Measurements from ENCODE around the gene CENPB. TPM values are rescaled to one million over a fixed set of nuclear protein-coding genes. Genes with fewer than 3 reads are reported as not detected.
A peak's percentile ranks its signal among the peaks of the same experiment; 100 is the strongest.

CENPB gene
- total and polyA plus RNA-seq, 10 of the 15 experiments (the other 5 are each of a cell fraction or from before 2014, with no cell fraction given): 0.16 to 71.2 (median 14.0) TPM

DNA sequence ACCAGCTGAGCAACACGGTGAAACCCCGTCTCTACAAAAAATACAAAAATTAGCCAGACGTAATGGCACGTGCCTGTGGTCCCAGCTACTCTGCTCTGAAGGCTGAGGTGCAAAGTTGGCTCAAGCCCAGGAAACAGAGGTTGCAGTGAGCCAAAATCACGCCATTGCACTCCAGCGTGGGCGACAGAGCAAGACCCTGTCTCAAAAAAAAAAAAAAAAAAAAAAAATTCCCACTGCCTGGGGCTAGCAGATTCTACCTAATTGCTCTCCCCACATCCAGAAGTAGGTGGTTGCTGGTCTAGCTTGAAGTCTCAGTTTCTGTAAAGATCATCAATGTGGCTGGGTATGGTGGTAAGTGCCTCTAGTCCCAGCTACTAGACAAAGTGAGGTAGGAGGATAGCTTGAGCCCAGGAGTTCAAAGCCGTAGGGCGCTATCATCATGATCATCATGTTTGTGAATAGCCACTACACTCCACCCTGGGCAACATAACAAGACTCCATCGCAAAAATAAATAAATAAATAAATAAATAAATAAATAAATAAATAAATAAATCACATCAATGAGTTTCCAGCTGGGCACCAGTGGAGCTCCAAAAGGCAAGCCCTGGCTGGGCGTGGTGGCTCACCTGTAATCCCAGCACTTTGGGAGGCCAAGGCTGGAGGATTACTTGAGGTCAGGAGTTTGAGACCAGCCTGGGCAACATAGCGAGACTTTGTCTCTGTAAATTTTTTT, 27.5 kb upstream of the CENPB start:
- no peak for DNase-seq (ENCODE audit: low read depth, low spot score)
- WGBS (ENCODE audit: insufficient coverage, insufficient replicate concordance, low lambda C conversion rate, missing lambda C conversion rate): 74% methylated on average over 12 of the region's 12 CpGs
- Histone ChIP-seq H3K27me3 (replicated peaks in 1 of 2; ENCODE audit: control insufficient read depth in 2 of 2, insufficient read depth in 2 of 2, low read length in 1 of 2) (no peaks in the 10 kb centered on the region), H3K27ac (ENCODE audit: control insufficient read depth, insufficient read depth) (no peak overlapping the region), H3K9me3 (replicated peaks; ENCODE audit: control insufficient read depth, insufficient read depth, low read length) (no peaks in the 10 kb centered on the region), H3K4me3 (no peak overlapping the region), H3K36me3 (ENCODE audit: control insufficient read depth in 2 of 2, insufficient read depth in 2 of 2, low read length in 1 of 2) (no peaks in the 10 kb centered on the region), H3K79me2 (ENCODE audit: control insufficient read depth, insufficient read depth, low read length) (no peaks in the 10 kb centered on the region), H3K4me2 (ENCODE audit: control insufficient read depth, insufficient read depth) (no peak overlapping the region), H4K20me1 (ENCODE audit: control insufficient read depth, insufficient read depth) (no peaks in the 10 kb centered on the region), H3K4me1 (ENCODE audit: control insufficient read depth, insufficient read depth, low read length) (peaks cover 9% of the 10 kb centered on the region), H3K9ac (ENCODE audit: control insufficient read depth, insufficient read depth, low read length) (no peak overlapping the region), H2AFZ (ENCODE audit: control insufficient read depth, low read depth, low read length) (no peak overlapping the region)
- TF ChIP-seq, protein P1, sequence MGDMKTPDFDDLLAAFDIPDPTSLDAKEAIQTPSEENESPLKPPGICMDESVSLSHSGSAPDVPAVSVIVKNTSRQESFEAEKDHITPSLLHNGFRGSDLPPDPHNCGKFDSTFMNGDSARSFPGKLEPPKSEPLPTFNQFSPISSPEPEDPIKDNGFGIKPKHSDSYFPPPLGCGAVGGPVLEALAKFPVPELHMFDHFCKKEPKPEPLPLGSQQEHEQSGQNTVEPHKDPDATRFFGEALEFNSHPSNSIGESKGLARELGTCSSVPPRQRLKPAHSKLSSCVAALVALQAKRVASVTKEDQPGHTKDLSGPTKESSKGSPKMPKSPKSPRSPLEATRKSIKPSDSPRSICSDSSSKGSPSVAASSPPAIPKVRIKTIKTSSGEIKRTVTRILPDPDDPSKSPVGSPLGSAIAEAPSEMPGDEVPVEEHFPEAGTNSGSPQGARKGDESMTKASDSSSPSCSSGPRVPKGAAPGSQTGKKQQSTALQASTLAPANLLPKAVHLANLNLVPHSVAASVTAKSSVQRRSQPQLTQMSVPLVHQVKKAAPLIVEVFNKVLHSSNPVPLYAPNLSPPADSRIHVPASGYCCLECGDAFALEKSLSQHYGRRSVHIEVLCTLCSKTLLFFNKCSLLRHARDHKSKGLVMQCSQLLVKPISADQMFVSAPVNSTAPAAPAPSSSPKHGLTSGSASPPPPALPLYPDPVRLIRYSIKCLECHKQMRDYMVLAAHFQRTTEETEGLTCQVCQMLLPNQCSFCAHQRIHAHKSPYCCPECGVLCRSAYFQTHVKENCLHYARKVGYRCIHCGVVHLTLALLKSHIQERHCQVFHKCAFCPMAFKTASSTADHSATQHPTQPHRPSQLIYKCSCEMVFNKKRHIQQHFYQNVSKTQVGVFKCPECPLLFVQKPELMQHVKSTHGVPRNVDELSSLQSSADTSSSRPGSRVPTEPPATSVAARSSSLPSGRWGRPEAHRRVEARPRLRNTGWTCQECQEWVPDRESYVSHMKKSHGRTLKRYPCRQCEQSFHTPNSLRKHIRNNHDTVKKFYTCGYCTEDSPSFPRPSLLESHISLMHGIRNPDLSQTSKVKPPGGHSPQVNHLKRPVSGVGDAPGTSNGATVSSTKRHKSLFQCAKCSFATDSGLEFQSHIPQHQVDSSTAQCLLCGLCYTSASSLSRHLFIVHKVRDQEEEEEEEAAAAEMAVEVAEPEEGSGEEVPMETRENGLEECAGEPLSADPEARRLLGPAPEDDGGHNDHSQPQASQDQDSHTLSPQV (IDR thresholded peaks at IDR 0.05): no peak
- peak; percentile 21 to 80; a peak in 2 of 4 replicates for TF ChIP-seq BHLHE40 (IDR thresholded peaks at IDR 0.05; ENCODE audit: borderline replicate concordance in 1 of 2, low read depth in 2 of 2, low read length in 1 of 2)
- in situ Hi-C loops (cut with MboI) (no loop called here), intact Hi-C loops (cut with micrococcal nuclease; ENCODE audit: unreplicated experiment) (no loop called here)
- ChIA-PET CTCF (interaction anchor here (0.6 to 2.1 kb wide), 4 partner anchors 27 to 98 kb away, joined by 3 to 7 read pairs (median 3); partner anchors contain the start of gene ADISSP), POLR2A (no interaction called here), RAD21 (ENCODE audit: unreplicated experiment) (interaction anchor here (1.0 to 1.2 kb wide), 2 partner anchors 14 to 26 kb away, joined by 4 to 5 read pairs; no protein-coding TSS in a partner anchor), SMC1A (ENCODE audit: uncharacterized antibody, unreplicated experiment) (interaction anchor here (0.6 to 2.0 kb wide), 5 partner anchors 14 to 258 kb away, joined by 3 to 6 read pairs (median 3); no protein-coding TSS in a partner anchor)
- 0 out of 3 replicates have a peak, but pooled peaks have one; percentile 12 for ATAC-seq
- no TSS peak for BruUV-seq (replicated peaks)
- no peak for FAIRE-seq
